ENCODE results near the gene ZNF446.
"Not testable (repeated sequence)": the region's sequence is repeated elsewhere in the genome, so short reads cannot be mapped to it uniquely, and the experiment has no call there.

ZNF446 gene

DNA sequence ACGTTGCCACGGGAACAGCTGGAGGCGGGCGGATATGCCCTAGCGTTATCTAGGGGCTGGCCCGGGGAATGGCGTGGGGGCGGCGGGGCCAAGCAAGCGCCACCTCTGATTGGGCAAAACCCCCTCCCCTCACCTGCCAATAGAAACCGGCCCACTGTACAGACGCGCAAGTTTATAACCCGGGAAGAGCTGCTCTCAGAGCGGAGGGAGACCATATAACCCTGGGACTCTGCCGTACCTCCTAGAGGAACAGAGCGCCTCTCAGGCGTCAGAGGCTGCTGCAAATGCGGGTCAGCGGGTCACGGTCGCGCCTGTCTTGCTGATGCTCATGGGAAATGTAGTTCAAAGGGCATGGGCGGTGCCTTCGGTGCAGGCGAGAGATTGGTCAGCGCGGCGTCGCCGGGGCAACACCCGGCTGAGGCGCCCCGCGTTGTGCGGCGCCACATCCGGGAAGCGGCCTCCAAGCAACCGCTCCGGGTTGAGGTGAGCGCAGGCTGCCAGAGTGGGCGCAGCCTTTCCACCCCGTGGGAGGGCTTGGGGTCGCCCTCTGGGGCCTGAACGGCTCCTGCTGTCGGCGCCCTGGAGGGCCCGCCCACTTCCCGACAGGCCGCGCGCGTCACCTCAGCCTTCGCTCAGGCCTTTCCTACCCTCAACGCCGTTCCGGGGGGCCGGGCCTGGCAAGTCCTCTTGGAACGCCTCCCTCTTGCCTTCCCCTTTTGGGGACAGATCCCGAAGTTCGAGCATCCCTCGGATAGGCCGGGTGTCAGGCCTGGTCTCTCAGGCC, at the start of gene ZNF446:
ZNF446 (plus strand) TSS at position 639 of the 784 bp plus-strand sequence. CDS start 867 bp downstream, outside the sequence.
- DNase-seq: peak; percentile 97

DNA sequence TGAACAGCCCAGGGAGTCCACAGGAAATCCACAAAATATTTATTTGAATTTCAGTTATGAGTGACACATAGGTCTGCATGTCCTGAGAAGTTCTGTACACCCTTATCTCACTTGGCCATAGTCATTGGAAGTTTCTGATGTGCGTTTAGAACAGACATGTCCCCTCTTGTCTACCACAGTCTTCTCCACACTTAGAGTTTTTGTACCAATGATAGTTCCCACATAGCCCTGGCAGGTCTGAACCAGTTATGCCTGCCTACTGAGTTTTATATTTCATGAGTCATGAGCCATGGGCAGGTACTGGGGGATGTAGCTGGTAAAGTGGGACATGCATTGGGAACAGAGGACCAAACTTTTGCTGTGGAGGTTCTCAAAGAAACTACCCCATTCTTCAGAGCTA, 47.5 kb upstream of the ZNF446 start:
- DNase-seq: no peak

DNA sequence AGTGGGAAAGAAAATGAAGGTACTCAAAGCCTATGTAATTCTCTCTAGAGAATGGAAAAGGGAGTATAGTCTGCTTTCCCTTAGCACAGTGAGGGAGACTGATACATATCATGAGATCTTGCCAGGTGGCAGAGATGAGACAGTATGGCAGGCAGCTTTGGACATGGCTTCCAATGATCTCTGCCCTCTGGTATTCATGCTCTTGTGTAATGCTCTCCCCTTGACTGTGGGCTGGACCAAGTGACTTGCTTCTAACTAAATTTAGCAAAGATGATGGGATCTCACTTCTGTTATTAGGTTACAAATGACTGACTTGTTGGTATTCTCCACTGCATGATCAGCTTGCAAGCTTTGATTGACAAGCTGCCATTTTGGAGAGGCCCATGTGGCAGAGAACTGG, 46.4 kb upstream of the ZNF446 start:
- DNase-seq: no peak

DNA sequence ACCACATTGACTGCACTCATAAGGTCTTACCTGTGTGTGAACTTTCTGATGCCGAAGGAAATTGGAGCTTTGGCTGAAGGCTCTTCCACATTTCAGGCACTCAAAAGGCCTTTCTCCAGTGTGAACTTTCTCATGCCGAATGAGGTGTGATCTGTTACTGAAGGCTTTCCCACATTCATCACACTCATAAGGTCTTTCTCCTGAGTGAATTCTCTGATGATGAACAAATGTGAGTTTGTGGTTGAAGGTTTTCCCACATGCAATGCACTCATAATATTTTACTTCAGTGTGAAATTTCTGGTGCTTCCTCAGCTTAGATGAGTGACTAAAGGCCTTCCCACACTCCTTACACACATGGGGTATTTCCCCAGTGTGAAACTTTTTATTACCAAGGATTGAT, 41.9 kb upstream of the ZNF446 start:
- no peak for DNase-seq

DNA sequence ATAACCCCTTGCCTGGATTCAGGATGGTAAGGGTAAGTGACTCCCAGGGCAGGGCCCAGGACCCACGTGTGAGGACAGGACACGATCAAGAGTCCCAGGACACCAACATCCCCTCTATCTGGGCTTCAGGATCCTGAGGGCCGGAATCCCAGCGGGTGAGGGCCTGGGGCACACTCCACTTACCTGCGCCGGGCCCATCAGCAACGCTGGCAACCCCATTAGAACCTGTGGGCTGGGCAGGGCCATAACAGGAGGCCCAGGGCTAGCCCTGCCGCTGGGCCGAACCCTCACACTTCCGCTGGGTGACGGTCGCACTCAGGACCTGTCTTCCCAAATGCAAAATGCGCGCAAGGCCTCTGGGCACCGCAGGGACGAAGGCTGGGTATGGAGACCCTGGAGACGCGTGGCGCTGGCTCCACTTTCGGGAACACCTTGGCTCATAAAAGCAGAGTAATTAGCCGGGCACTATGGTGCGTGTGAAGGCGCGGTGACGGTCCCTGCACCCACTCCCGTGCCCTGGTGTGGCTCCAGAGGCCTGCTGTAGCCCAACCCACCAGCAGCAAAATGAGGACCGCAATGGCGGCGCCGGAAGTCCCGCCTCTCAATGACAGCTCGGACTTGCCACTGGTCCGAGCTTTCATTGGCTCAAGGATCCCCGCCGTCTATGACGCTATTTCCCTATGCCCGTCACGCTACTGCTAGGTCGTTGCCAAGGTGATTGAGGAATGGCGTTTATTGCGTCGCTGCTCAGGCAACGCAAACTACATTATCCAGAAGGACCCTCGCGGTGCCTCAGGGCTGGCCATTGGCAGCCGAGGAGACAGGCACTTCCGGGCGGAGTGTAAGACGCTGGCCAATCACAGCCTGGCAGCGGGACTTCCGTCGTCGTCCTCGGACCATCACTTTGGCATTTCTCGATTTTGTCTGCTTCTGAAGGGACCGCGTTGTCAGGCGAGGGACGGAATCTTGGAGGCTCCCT, 36.3 kb upstream of the ZNF446 start, which contains the start of gene ZNF132:
ZNF132 (minus strand) TSS at position 578 of the 979 bp plus-strand sequence; CDS start at position 246, 332 bp downstream.
- DNase-seq: peak; percentile 99

DNA sequence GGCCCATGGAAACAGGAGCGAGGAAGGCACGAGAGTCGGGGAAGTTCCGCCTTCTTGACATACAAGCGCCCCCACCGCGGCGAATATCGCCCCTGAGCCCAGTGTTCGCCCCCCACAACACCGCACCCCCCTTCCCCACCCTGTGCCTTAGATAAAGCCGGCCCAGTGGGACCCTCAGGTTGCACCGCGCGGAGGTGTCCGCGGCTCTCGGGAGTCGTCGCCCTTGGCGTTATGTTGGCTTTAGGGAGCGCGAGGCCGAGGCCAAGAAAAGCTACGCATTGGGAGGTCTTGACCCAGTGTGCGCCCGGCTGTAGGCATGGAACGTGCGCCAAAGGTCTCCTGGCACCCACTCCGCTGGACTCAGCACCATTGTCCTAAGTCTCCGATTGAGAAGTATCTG, 35.6 kb upstream of the ZNF446 start:
- no peak for DNase-seq

DNA sequence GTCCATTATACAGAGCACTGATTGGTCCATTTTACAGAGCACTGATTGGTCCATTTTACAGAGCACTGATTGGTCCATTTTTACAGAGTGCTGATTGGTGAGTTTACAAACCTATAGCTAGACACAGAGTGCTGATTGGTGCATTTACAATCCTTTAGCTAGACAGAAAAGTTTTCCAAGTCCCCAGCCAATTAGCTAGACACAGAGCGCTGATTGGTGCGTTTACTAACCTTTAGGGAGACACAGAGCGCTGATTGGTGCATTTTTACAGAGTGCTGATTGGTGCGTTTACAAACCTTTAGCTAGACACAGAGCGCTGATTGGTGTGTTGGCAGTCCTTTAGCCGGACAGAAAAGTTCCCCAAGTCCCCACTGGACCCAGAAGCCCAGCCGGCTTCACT, 33.2 kb upstream of the ZNF446 start:
- not testable (repeated sequence) for DNase-seq

DNA sequence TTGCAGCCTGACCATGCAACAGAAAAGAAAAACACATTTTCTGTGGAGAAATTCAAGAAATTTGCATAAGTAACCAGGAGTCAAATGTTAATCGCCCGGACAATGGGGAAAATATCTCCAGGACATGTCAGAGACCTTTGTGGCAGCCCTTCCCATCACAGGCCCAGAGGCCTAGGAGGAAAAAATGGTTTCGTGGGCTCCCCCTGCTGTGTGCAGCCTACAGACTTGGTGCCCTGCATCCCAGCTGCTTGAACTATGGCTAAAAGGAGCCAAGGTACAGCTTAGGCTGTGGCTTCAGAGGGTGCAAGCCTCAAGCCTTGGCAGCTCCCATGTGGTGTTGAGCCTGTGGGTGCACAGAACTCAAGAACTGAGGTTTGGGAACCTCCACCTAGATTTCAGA, 27.3 kb upstream of the ZNF446 start:
- not testable (repeated sequence) for DNase-seq

DNA sequence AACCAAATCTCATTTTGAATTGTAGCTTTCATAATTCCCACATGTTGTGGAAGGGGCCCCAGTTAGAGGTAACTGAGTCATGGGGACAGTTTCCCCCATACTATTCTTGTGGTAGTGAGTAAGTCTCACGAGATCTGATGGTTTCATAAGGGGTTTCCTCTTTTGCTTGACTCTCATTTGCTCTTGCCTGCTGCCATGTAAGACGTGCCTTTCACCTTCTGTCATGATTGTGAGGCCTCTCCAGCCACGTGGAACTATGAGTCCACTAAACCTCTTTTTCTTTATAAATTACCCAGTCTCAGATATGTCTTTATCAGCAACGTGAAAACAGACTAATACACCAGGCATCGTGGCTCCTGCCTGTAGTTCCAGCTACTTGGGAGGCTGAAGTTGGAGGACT, 26.2 kb upstream of the ZNF446 start:
- not testable (repeated sequence) for DNase-seq

DNA sequence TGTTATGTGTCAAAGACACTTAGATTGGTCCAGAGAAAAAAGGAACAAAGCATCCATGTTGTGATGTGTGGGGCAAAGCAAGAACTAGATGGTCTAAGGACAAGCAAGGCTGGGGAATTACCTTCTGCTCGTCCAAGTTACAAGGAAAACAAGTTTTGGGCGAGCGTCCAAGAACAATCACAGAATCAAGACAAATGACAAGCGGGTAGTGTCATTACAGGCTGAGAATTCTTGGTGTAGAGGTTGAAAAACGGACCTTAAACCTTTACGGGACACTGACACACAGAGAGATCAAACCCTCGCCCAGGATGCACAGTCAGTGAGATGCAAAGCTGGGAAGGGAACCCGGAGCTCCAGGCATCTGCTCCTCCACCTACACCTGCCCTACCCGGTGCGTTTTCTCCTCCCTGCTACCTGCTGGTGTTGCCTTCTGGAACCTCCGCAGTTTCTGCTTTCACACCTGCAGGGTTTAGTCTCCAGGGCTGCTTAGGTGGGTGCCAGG, 25.2 kb upstream of the ZNF446 start:
- no peak for DNase-seq

DNA sequence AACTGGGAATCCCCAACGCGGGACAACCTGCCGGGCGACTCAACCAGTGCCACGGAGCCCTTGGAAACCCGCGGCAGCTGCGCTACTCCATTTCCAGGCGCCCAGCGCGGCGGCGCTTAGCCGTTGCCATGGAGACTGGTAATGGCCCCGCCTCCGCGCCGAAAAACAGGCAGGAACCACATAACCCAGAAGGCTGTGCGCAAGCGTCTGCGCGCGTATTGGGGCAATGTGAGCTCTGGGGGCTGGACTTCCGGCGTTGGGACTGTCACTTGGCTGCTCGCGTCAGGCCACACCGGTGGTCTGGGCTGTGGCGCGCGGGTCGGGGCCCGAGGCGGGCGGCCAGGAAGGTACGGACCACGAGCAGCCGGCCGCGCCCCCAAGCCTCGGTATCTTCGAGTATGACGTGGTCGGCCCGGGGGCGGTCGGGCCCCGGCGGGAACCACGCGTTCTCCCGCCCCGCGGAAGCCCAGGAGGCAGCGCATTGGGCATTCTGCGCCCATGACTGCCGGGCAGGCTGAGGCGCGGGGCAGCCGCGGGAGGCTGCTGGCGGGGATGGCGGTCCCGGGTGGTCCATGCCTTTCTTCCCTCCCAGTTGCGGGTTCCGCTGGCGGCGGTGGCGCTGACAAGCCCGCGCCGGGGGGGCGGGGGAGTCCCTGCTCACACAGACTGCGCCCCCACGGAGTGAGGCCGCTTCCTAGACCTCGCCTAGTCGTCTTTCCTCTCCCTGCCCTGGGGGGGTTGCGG, 24.6 kb upstream of the ZNF446 start, which contains the start of gene ZNF324B:
ZNF324B (plus strand) TSS at position 265 of the 744 bp plus-strand sequence. CDS start 2,080 bp downstream, outside the sequence.
- peak; percentile 97 for DNase-seq

DNA sequence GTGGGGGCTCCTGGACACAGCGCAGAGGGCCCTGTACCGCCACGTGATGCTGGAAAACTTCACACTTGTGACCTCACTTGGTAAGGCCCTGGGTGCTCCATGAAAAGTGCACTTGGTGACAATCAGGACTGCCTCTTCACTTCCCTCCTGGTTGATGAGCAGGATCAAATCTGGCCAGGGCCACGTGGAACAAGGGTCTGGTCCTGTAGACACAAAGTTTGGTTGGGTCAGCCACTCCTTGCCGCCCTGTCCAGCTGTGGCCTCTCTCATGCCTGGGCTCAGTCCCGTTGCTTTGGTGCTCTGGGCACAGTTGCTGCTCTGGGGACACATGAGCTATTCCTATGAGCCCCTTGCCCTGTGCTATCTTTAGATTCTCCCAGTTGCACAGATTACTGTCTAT, 22.4 kb upstream of the ZNF446 start:
- no peak for DNase-seq

DNA sequence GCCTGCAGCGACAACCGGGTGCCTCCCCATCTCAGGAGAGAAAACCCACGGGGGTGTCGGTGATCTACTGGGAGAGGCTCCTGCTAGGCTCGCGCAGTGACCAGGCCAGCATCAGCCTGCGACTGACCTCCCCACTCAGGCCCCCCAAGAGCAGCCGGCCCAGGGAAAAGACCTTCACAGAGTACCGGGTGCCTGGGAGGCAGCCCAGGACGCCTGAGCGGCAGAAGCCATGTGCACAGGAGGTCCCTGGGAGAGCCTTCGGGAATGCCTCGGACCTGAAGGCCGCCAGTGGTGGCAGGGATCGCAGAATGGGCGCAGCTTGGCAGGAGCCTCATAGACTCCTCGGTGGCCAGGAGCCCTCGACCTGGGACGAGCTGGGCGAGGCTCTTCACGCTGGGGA, 20.8 kb upstream of the ZNF446 start:
- DNase-seq: no peak

DNA sequence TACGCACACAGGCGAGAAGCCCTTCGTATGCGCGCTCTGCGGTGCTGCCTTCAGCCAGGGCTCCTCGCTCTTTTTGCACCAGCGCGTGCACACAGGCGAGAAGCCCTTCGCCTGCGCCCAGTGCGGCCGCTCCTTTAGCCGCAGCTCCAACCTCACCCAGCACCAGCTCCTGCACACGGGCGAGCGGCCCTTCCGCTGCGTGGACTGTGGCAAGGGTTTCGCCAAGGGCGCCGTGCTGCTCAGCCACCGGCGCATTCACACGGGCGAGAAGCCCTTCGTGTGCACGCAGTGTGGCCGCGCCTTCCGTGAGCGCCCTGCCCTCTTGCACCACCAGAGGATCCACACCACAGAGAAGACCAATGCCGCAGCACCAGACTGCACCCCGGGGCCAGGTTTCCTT, 20.0 kb upstream of the ZNF446 start:
- DNase-seq: no peak

DNA sequence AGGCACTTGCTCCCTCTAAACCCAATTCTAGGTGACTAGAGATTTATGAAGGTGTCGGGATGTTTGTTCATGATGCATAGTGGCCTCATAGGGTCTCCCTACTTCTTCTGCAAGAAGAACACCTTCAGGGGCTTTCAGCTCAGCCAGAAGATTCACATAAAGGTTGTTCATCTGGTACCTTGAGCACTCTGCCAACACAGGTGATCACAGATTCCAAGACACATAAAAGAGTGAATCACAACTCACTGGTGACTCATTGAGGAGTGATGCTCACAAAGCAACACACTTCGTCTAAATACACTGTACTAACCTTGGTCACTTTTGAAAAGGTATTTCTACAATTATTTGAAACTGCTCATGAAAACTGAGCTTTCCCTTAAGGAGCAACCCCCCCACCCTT, 16.1 kb upstream of the ZNF446 start:
- no peak for DNase-seq

DNA sequence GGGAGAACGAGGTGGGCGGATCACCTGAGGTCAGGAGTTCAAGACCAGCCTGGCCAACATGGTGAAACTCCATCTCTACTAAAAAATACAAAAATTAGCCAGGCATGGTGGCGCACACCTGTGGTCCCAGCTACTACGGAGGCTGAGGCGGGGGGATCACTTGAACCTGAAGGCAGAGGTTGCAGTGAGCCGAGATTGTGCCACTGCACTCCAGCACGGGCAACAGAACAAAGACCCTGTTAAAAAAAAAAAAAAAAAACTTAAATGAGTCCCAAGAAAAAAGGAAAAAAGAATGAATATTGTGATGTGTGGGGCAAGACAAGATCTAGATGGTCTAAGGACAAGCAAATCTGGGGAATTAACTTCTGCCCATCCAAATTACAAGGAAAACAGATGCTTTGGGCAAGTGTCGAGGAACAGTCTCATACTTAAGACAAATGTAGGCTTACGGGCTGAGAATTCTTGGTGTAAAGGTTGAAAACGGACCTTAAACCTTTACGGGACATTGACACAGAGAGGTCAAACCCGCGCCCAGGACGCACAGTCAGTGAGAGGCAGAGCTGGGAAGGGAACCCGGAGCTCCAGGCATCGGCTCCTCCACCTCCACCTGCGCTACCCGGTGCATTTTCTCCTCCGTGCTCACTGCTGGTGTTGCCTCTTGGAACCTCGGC, 9.9 kb upstream of the ZNF446 start:
- no peak for DNase-seq

DNA sequence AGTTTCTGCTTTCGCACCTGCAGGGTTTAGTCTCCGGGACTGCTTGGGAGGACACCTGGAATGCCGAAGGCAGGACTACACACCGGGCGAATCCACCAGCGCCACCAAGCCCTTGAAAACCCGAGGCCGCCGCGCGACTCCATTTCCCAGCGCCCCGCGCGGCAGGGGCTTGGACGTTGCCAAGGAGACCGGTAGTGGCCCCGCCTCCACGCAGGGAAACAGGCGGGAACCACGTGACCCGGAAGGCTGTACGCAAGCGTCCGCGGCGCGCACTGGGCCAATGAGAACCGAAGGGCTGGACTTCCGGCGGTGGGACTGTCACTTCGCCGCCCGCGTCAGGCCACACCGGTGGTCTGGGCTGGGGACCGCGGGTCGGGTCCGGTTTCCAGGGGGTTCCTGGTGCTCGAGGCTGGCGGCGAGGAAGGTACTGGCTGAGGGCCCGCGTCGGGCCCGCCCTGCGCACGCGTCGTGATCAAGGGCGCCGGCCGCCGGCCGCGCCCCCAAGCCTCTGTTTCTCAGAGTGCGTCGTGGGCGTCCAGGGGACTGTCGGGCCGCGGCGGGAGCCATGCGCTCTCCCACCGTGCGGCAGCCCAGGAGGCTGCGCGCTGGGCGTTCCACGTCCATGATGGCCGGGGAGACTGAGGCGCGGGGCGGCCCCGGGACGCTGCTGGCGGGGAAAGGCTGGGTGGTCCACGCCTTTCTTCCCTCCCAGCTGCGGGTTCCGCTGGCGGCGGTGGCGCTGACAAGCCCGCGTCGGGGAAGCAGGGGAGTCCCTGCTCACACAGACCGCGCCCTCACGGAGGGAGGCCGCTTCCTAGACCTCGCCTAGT, 9.2 kb upstream of the ZNF446 start, which contains the start of gene ZNF324:
ZNF324 (plus strand) TSS at position 321 of the 830 bp plus-strand sequence. CDS start 2,106 bp downstream, outside the sequence.
- DNase-seq: peak; percentile 96

DNA sequence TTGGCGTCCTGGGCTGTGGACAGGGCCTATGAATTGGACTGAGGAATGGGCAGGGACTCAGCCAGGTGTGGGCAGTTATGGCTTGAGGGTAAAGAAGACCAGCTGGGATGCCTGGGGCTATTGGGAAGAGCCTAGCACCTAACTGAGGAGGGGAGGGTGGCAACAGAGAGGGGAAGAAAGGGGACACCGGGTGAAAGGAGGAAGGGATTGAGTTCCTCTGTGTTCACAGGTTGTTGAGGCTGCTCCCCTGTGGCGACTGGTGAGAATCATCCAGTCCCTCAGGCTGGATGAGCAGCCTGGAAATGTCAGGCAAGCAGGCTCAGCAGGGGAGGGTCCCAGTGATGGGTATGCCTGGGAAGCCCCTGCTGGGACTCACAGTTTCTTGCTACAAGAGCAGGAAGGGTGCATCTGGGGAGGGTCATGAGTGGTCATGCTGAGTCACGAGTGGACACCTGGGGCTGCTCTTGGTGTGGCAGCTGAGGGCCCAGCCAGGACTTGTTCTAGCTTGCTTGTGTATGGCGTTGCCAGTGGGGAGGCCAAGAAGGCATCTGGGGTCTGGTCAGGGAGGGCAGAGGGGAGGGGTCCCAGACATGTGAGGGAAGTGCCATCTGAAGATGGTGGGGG, 7.8 kb upstream of the ZNF446 start:
- no peak for DNase-seq

DNA sequence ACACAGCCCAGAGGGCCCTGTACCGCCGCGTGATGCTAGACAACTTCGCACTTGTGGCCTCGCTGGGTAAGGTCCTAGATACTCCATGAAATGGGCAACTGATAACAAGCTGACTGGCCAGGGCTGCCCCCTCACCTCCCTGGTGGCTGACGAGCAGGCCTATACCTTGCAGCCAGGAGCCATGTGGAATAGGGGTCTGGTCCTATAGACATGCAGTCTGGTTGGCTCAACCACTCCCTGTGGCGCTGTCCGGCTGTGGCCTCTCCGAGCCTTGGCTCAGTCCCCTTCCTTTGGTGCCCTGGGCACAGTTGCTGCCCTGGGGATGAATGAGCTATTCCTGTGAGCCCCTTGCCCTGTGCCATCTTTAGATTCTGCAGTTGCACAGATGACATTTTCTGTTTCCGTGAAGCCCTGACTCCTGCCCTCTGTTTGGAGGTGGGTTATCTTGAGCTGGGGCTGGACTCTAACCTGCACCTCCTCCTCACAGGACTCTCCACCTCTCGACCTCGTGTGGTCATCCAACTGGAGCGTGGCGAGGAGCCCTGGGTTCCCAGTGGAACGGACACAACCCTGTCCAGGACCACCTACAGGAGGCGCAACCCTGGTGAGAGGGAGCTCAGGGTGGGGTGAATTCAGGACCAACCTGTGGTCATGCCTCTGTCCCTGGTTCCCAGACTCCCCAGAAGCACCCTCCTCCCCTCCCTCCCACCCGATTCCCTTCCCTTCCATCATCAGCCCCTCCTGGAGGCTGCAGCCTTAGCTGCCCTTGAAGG, 6.7 kb upstream of the ZNF446 start:
- DNase-seq: no peak

All from CD4-positive, alpha-beta T cell treated with Interleukin-17A for 1 hour (primary cell).